ENCODE data around the gene KMT2B. TPM values are rescaled to one million over a fixed set of nuclear protein-coding genes. Genes with fewer than 3 reads are reported as not detected.

Gene KMT2B
- total RNA-seq (2014; rRNA removed; shearing (Covaris generic)), result 14.4 and 20.0 TPM in 2 replicates

GRCh38 chr19:35717665-35718344 lies at the start of gene KMT2B:
Gene KMT2B, plus strand, starts transcription at chr19:35718003. Its CDS starts 16 bp downstream, at chr19:35718019.

GRCh38 chr19:35704218-35704617 lies 13.6 kb upstream of the KMT2B start, which contains the start of gene ZBTB32:
Gene ZBTB32, plus strand, starts transcription at chr19:35704558. Its CDS starts 10,069 bp downstream, at chr19:35714627.

GRCh38 chr19:35742121-35742724 lies 24.4 kb downstream of the KMT2B start, which contains the start of gene IGFLR1:
Gene IGFLR1, minus strand, starts transcription at chr19:35742452. Its CDS starts 1,272 bp downstream, at chr19:35741180.

GRCh38 chr19:35745328-35746086 lies 27.7 kb downstream of the KMT2B start, which contains the start of the genes PSENEN and U2AF1L4:
Gene PSENEN, plus strand, starts transcription at chr19:35745651. Its CDS starts 280 bp downstream, at chr19:35745931.
Gene U2AF1L4, minus strand, starts transcription at chr19:35745418. Its CDS starts 27 bp downstream, at chr19:35745391.

GRCh38 chr19:35748106-35749020 lies 30.6 kb downstream of the KMT2B start, which contains the start of gene LIN37:
Gene LIN37, plus strand, starts transcription at chr19:35748576. Its CDS starts 149 bp downstream, at chr19:35748725.

GRCh38 chr19:35756377-35757230 lies 38.8 kb downstream of the KMT2B start, which contains the start of gene HSPB6:
Gene HSPB6, minus strand, starts transcription at chr19:35757029. Its CDS starts 21 bp downstream, at chr19:35757008.

GRCh38 chr19:35757749-35758608 lies 40.2 kb downstream of the KMT2B start, which contains the start of gene PROSER3:
Gene PROSER3, plus strand, starts transcription at chr19:35758176. Its CDS starts 40 bp downstream, at chr19:35758216.

GRCh38 chr19:35775298-35776101 lies 57.7 kb downstream of the KMT2B start, which contains the start of gene ARHGAP33:
Gene ARHGAP33, plus strand, starts transcription at chr19:35775564. Its CDS starts 95 bp downstream, at chr19:35775659.

Other genes starting within 250 kb of the KMT2B start
- gene KRTDAP, start 227.5 kb upstream of the KMT2B start, total RNA-seq (2014; rRNA removed; shearing (Covaris generic)), result not detected in 2 replicates
- gene DMKN, start 204.4 kb upstream of the KMT2B start, total RNA-seq (2014; rRNA removed; shearing (Covaris generic)), result 16.5 and 24.2 TPM in 2 replicates
- gene SBSN, start 189.7 kb upstream of the KMT2B start, total RNA-seq (2014; rRNA removed; shearing (Covaris generic)), result 0.05 TPM in 1 of 2 replicates, not detected in the other
- gene GAPDHS, start 184.5 kb upstream of the KMT2B start, total RNA-seq (2014; rRNA removed; shearing (Covaris generic)), result not detected in 2 replicates
- gene TMEM147, start 172.4 kb upstream of the KMT2B start, total RNA-seq (2014; rRNA removed; shearing (Covaris generic)), result 126 and 129 TPM in 2 replicates
- not detected in 2 replicates for gene ATP4A, start 154.3 kb upstream of the KMT2B start, total RNA-seq (2014; rRNA removed; shearing (Covaris generic))
- gene PMIS2, start 131.8 kb upstream of the KMT2B start, total RNA-seq (2014; rRNA removed; shearing (Covaris generic)), result not detected in 2 replicates
- gene HAUS5, start 105.3 kb upstream of the KMT2B start, total RNA-seq (2014; rRNA removed; shearing (Covaris generic)), result 45.8 and 47.4 TPM in 2 replicates
- gene RBM42, start 89.0 kb upstream of the KMT2B start, total RNA-seq (2014; rRNA removed; shearing (Covaris generic)), result 86.8 and 95.1 TPM in 2 replicates
- 0.88 and 1.1 TPM in 2 replicates for gene ETV2, start 76.3 kb upstream of the KMT2B start, total RNA-seq (2014; rRNA removed; shearing (Covaris generic))
- 327 and 328 TPM in 2 replicates for gene COX6B1, start 69.7 kb upstream of the KMT2B start, total RNA-seq (2014; rRNA removed; shearing (Covaris generic))
- not detected in 2 replicates for gene UPK1A, start 51.5 kb upstream of the KMT2B start, total RNA-seq (2014; rRNA removed; shearing (Covaris generic))
- not detected in 2 replicates for gene ZBTB32, start 13.4 kb upstream of the KMT2B start, total RNA-seq (2014; rRNA removed; shearing (Covaris generic))
- gene IGFLR1, start 24.4 kb downstream of the KMT2B start, total RNA-seq (2014; rRNA removed; shearing (Covaris generic)), result 3.6 and 6.8 TPM in 2 replicates
- gene U2AF1L4, start 27.4 kb downstream of the KMT2B start, total RNA-seq (2014; rRNA removed; shearing (Covaris generic)), result 22.6 and 23.4 TPM in 2 replicates
- gene PSENEN, start 27.6 kb downstream of the KMT2B start, total RNA-seq (2014; rRNA removed; shearing (Covaris generic)), result 35.6 and 40.4 TPM in 2 replicates
- gene LIN37, start 30.6 kb downstream of the KMT2B start, total RNA-seq (2014; rRNA removed; shearing (Covaris generic)), result 7.4 and 12.7 TPM in 2 replicates
- 0.40 TPM in 1 of 2 replicates, not detected in the other for gene HSPB6, start 39.0 kb downstream of the KMT2B start, total RNA-seq (2014; rRNA removed; shearing (Covaris generic))
- gene PROSER3, start 40.2 kb downstream of the KMT2B start, total RNA-seq (2014; rRNA removed; shearing (Covaris generic)), result 9.5 and 10.8 TPM in 2 replicates
- gene ARHGAP33, start 57.6 kb downstream of the KMT2B start, total RNA-seq (2014; rRNA removed; shearing (Covaris generic)), result 3.3 and 9.8 TPM in 2 replicates
- not detected in 2 replicates for gene PRODH2, start 94.8 kb downstream of the KMT2B start, total RNA-seq (2014; rRNA removed; shearing (Covaris generic))
- not detected in 2 replicates for gene NPHS1, start 134.5 kb downstream of the KMT2B start, total RNA-seq (2014; rRNA removed; shearing (Covaris generic))
- 0.08 TPM in 1 of 2 replicates, not detected in the other for gene KIRREL2, start 138.9 kb downstream of the KMT2B start, total RNA-seq (2014; rRNA removed; shearing (Covaris generic))
- 5.3 and 7.0 TPM in 2 replicates for gene APLP1, start 150.6 kb downstream of the KMT2B start, total RNA-seq (2014; rRNA removed; shearing (Covaris generic))
- 4.6 and 9.6 TPM in 2 replicates for gene NFKBID, start 182.5 kb downstream of the KMT2B start, total RNA-seq (2014; rRNA removed; shearing (Covaris generic))
- gene HCST, start 184.5 kb downstream of the KMT2B start, total RNA-seq (2014; rRNA removed; shearing (Covaris generic)), result 1.2 TPM in 1 of 2 replicates, not detected in the other
- not detected in 2 replicates for gene TYROBP, start 190.3 kb downstream of the KMT2B start, total RNA-seq (2014; rRNA removed; shearing (Covaris generic))
- gene LRFN3, start 218.4 kb downstream of the KMT2B start, total RNA-seq (2014; rRNA removed; shearing (Covaris generic)), result 2.1 TPM in 2 replicates